IPS-15b (cell line): Measurements from ENCODE around the gene BHLHE40.
"Not testable (repeated sequence)": the region's sequence is repeated elsewhere in the genome, so short reads cannot be mapped to it uniquely, and the experiment has no call there.

ENCODE experiments used
- H3K27me3 ChIP-seq: one replicate; pipeline ENCODE4 v1.6.1; 2013; ENCODE audit warnings: low read length; ENCODE audit not compliant: control insufficient read depth, insufficient read depth
- H3K36me3 ChIP-seq: one replicate; pipeline ENCODE4 v1.6.1; 2013; ENCODE audit warnings: low read length; ENCODE audit not compliant: control insufficient read depth, insufficient read depth
- H3K4me1 ChIP-seq: one replicate; pipeline ENCODE4 v1.6.1; 2013; ENCODE audit warnings: mild to moderate bottlenecking, low read length; ENCODE audit not compliant: control insufficient read depth, insufficient read depth
- H3K4me3 ChIP-seq: one replicate; pipeline ENCODE4 v1.5.1; 2013; ENCODE audit warnings: low read depth, low read length
- H3K9ac ChIP-seq: one replicate; pipeline ENCODE4 v1.6.1; 2013; ENCODE audit warnings: low read depth, mild to moderate bottlenecking, low read length
- H3K9me3 ChIP-seq: one replicate; pipeline ENCODE4 v1.6.1; 2013; ENCODE audit warnings: mild to moderate bottlenecking, low read length; ENCODE audit not compliant: control insufficient read depth, insufficient read depth

Gene BHLHE40

GRCh38 chr3:4949004-4949403, 30.2 kb upstream of the BHLHE40 start:
- H3K9me3 ChIP-seq = no peaks in the 10 kb centered on the region
- H3K9ac ChIP-seq = no peak overlapping the region
- H3K36me3 ChIP-seq = no peaks in the 10 kb centered on the region
- no peak overlapping the region for H3K4me3 ChIP-seq
- H3K4me1 ChIP-seq = no peaks in the 10 kb centered on the region
- no peaks in the 10 kb centered on the region for H3K27me3 ChIP-seq

- H3K27me3 ChIP-seq = no peaks in the 10 kb centered on the region
- no peaks in the 10 kb centered on the region for H3K4me1 ChIP-seq
- no peaks in the 10 kb centered on the region for H3K36me3 ChIP-seq
- H3K9ac ChIP-seq = no peak overlapping the region
- H3K4me3 ChIP-seq = no peak overlapping the region
- no peaks in the 10 kb centered on the region for H3K9me3 ChIP-seq
Observed at GRCh38 chr3:4949659-4950058, 29.6 kb upstream of the BHLHE40 start.

GRCh38 chr3:4950351-4950784, 28.9 kb upstream of the BHLHE40 start:
- Histone ChIP-seq H3K36me3 (no peaks in the 10 kb centered on the region), H3K9ac (no peak overlapping the region), H3K9me3 (no peaks in the 10 kb centered on the region), H3K4me3 (no peak overlapping the region), H3K4me1 (no peaks in the 10 kb centered on the region), H3K27me3 (no peaks in the 10 kb centered on the region)

- H3K9me3 ChIP-seq = no peaks in the 10 kb centered on the region
- H3K4me3 ChIP-seq = no peak overlapping the region
- H3K4me1 ChIP-seq = no peaks in the 10 kb centered on the region
- H3K9ac ChIP-seq = no peak overlapping the region
- H3K27me3 ChIP-seq = no peaks in the 10 kb centered on the region
- no peaks in the 10 kb centered on the region for H3K36me3 ChIP-seq
Observed at GRCh38 chr3:4950948-4951347, 28.3 kb upstream of the BHLHE40 start.

- Histone ChIP-seq H3K4me1 (no peaks in the 10 kb centered on the region), H3K9me3 (no peaks in the 10 kb centered on the region), H3K4me3 (no peak overlapping the region), H3K36me3 (no peaks in the 10 kb centered on the region), H3K27me3 (no peaks in the 10 kb centered on the region), H3K9ac (no peak overlapping the region)
Observed at GRCh38 chr3:4953119-4953518, 26.1 kb upstream of the BHLHE40 start.

GRCh38 chr3:4954256-4955000, 24.8 kb upstream of the BHLHE40 start:
- Histone ChIP-seq H3K9me3 (no peaks in the 10 kb centered on the region), H3K4me1 (no peaks in the 10 kb centered on the region), H3K4me3 (no peak overlapping the region), H3K9ac (no peak overlapping the region), H3K36me3 (no peaks in the 10 kb centered on the region), H3K27me3 (no peaks in the 10 kb centered on the region)

- Histone ChIP-seq H3K4me3 (no peak overlapping the region), H3K27me3 (no peaks in the 10 kb centered on the region), H3K36me3 (no peaks in the 10 kb centered on the region), H3K9me3 (no peaks in the 10 kb centered on the region), H3K9ac (no peak overlapping the region), H3K4me1 (no peaks in the 10 kb centered on the region)
Observed at GRCh38 chr3:4956099-4956498, 23.1 kb upstream of the BHLHE40 start.

- H3K9me3 ChIP-seq = no peaks in the 10 kb centered on the region
- H3K36me3 ChIP-seq = no peaks in the 10 kb centered on the region
- no peak overlapping the region for H3K9ac ChIP-seq
- no peaks in the 10 kb centered on the region for H3K27me3 ChIP-seq
- no peak overlapping the region for H3K4me3 ChIP-seq
- H3K4me1 ChIP-seq = no peaks in the 10 kb centered on the region
Observed at GRCh38 chr3:4956738-4957137, 22.5 kb upstream of the BHLHE40 start.

- Histone ChIP-seq H3K9me3 (no peaks in the 10 kb centered on the region), H3K36me3 (no peaks in the 10 kb centered on the region), H3K27me3 (no peaks in the 10 kb centered on the region), H3K4me3 (no peak overlapping the region), H3K4me1 (no peaks in the 10 kb centered on the region), H3K9ac (no peak overlapping the region)
Observed at GRCh38 chr3:4957978-4958377, 21.3 kb upstream of the BHLHE40 start.

GRCh38 chr3:4959180-4959579, 20.1 kb upstream of the BHLHE40 start:
- H3K9ac ChIP-seq = no peak overlapping the region
- H3K9me3 ChIP-seq = no peaks in the 10 kb centered on the region
- no peaks in the 10 kb centered on the region for H3K4me1 ChIP-seq
- no peaks in the 10 kb centered on the region for H3K36me3 ChIP-seq
- no peaks in the 10 kb centered on the region for H3K27me3 ChIP-seq
- H3K4me3 ChIP-seq = no peak overlapping the region

- H3K27me3 ChIP-seq, H3K4me1 ChIP-seq, H3K9ac ChIP-seq, H3K36me3 ChIP-seq, H3K4me3 ChIP-seq, H3K9me3 ChIP-seq: not testable (repeated sequence)
Observed at GRCh38 chr3:4961865-4962264, 17.4 kb upstream of the BHLHE40 start.

- Histone ChIP-seq H3K4me1 (no peaks in the 10 kb centered on the region), H3K4me3 (no peak overlapping the region), H3K36me3 (no peaks in the 10 kb centered on the region), H3K9ac (no peak overlapping the region), H3K27me3 (no peaks in the 10 kb centered on the region), H3K9me3 (no peaks in the 10 kb centered on the region)
Observed at GRCh38 chr3:4963669-4964570, 15.3 kb upstream of the BHLHE40 start.
